KMS-11 (cell line): ENCODE results near the gene CCDC63.

Experiments used
- H2AFZ ChIP-seq: fragments of 200-600 bp; sonication (generic); 2 replicates; pipeline ENCODE4 v1.6.1; 2016; ENCODE audit warnings: antibody characterized with exemption, mixed run types, low read depth
- H3K27ac ChIP-seq: fragments of 200-600 bp; sonication (generic); 2 replicates; pipeline ENCODE4 v1.6.1; 2016; ENCODE audit warnings: mild to moderate bottlenecking, mixed run types
- H3K27me3 ChIP-seq: fragments of 200-600 bp; sonication (generic); 2 replicates; pipeline ENCODE4 v1.6.1; 2017; ENCODE audit warnings: mild to moderate bottlenecking, low read depth, mixed run types, moderate library complexity; ENCODE audit not compliant: insufficient read depth
- H3K36me3 ChIP-seq: fragments of 200-600 bp; sonication (generic); 2 replicates; pipeline ENCODE4 v1.6.1; 2017; ENCODE audit warnings: mild to moderate bottlenecking, mixed run types; ENCODE audit not compliant: insufficient read depth
- H3K4me1 ChIP-seq: fragments of 200-600 bp; sonication (generic); 2 replicates; pipeline ENCODE4 v1.6.1; 2016; ENCODE audit warnings: mild to moderate bottlenecking, low read depth, mixed run types; ENCODE audit not compliant: poor library complexity, severe bottlenecking
- H3K4me2 ChIP-seq: fragments of 200-600 bp; sonication (generic); 2 replicates; pipeline ENCODE4 v1.7.0; 2016; ENCODE audit warnings: mild to moderate bottlenecking, mixed run types
- H3K4me3 ChIP-seq: fragments of 200-600 bp; sonication (generic); IDR thresholded peaks from 2 replicates; pipeline ENCODE4 v1.6.1; 2017; ENCODE audit warnings: low read depth, low read length, mixed read lengths; ENCODE audit not compliant: insufficient read depth
- H3K79me2 ChIP-seq: fragments of 200-600 bp; sonication (generic); 2 replicates; pipeline ENCODE4 v1.6.1; 2016; ENCODE audit warnings: low read depth, mixed run types; ENCODE audit not compliant: insufficient read depth
- H3K9ac ChIP-seq: fragments of 200-600 bp; sonication (generic); 2 replicates; pipeline ENCODE4 v1.6.1; 2016; ENCODE audit warnings: mild to moderate bottlenecking, mixed run types
- H4K20me1 ChIP-seq: fragments of 200-600 bp; sonication (generic); 2 replicates; pipeline ENCODE4 v1.6.1; 2016; ENCODE audit warnings: mild to moderate bottlenecking, mixed run types; ENCODE audit not compliant: insufficient read depth
- CTCF ChIP-seq: fragments of 200-600 bp; sonication (generic); conservative IDR thresholded peaks from 2 replicates; pipeline ENCODE4 v1.6.1; 2017; ENCODE audit warnings: low read depth, mild to moderate bottlenecking, antibody characterized with exemption, low read length, moderate library complexity, mixed read lengths

Gene CCDC63

GRCh38 chr12:110860833-110861296 is 14.1 kb downstream of the CCDC63 start:
- Histone ChIP-seq H3K36me3 (no peaks in the 10 kb centered on the region), H3K4me1 (no peaks in the 10 kb centered on the region), H3K27me3 (no peaks in the 10 kb centered on the region), H3K27ac (no peak overlapping the region), H4K20me1 (no peaks in the 10 kb centered on the region), H3K9ac (no peak overlapping the region), H3K4me2 (no peak overlapping the region), H3K4me3 (no peak overlapping the region), H3K79me2 (no peaks in the 10 kb centered on the region), H2AFZ (no peak overlapping the region)
- no peak for TF ChIP-seq CTCF

- TF ChIP-seq CTCF: no peak
- no peak overlapping the region for H3K27ac ChIP-seq
- no peak overlapping the region for H3K4me3 ChIP-seq
- H3K36me3 ChIP-seq: no peaks in the 10 kb centered on the region
- H3K4me2 ChIP-seq: no peak overlapping the region
- no peaks in the 10 kb centered on the region for H3K79me2 ChIP-seq
- no peaks in the 10 kb centered on the region for H4K20me1 ChIP-seq
- no peak overlapping the region for H2AFZ ChIP-seq
- no peak overlapping the region for H3K9ac ChIP-seq
- no peaks in the 10 kb centered on the region for H3K27me3 ChIP-seq
- H3K4me1 ChIP-seq: no peaks in the 10 kb centered on the region
Observed at GRCh38 chr12:110861729-110862128, 14.9 kb downstream of the CCDC63 start.

- H2AFZ ChIP-seq: no peak overlapping the region
- H3K4me2 ChIP-seq: no peak overlapping the region
- H4K20me1 ChIP-seq: no peaks in the 10 kb centered on the region
- H3K79me2 ChIP-seq: no peaks in the 10 kb centered on the region
- no peaks in the 10 kb centered on the region for H3K36me3 ChIP-seq
- no peak overlapping the region for H3K27ac ChIP-seq
- TF ChIP-seq CTCF: no peak
- H3K27me3 ChIP-seq: no peaks in the 10 kb centered on the region
- no peak overlapping the region for H3K4me3 ChIP-seq
- no peaks in the 10 kb centered on the region for H3K4me1 ChIP-seq
- no peak overlapping the region for H3K9ac ChIP-seq
Observed at GRCh38 chr12:110862329-110862728, 15.5 kb downstream of the CCDC63 start.

- Histone ChIP-seq H2AFZ (no peak overlapping the region), H4K20me1 (no peaks in the 10 kb centered on the region), H3K4me3 (no peak overlapping the region), H3K27ac (no peak overlapping the region), H3K27me3 (no peaks in the 10 kb centered on the region), H3K36me3 (no peaks in the 10 kb centered on the region), H3K9ac (no peak overlapping the region), H3K79me2 (no peaks in the 10 kb centered on the region), H3K4me1 (no peaks in the 10 kb centered on the region), H3K4me2 (no peak overlapping the region)
- TF ChIP-seq CTCF: no peak
Observed at GRCh38 chr12:110863161-110863560, 16.4 kb downstream of the CCDC63 start.
